SK-N-SH (cell line): ENCODE data around the gene APBB2. TPM values are rescaled to one million over a fixed set of nuclear protein-coding genes. Genes with fewer than 3 reads are reported as not detected.

Experiments
- CTCF ChIA-PET: fragments of 300-600, 350-600 bp; formaldehyde crosslinking; extraction: SDS; loops from one replicate; lab custom pipeline; 2021; lab: Yijun Ruan, JAX
- POLR2A ChIA-PET: fragments of 350-600 bp; sonication (Branson Sonifier 250); formaldehyde crosslinking; extraction: SDS; loops from one replicate; lab custom pipeline; 2020; ENCODE audit warnings: antibody characterized with exemption, inconsistent platforms; lab: Yijun Ruan, JAX
- DNase-seq: peaks from one replicate; pipeline ENCODE4 v3.0.0; 2012
- H2AFZ ChIP-seq: fragments of 200-600 bp; sonication (generic); 2 replicates; pipeline ENCODE4 v1.8.1; 2016; ENCODE audit warnings: antibody characterized with exemption, mild to moderate bottlenecking, low read depth
- H3F3A ChIP-seq: fragments of 200-600 bp; sonication (generic); replicated peaks from 2 replicates; pipeline ENCODE3; 2016; ENCODE audit warnings: antibody characterized with exemption, mild to moderate bottlenecking; ENCODE audit not compliant: insufficient read depth
- H3K27ac ChIP-seq, 2 experiments: fragments of 200-500 bp in 1 of 2; fragments of 200-600 bp in 1 of 2; sonication (Bioruptor generic) in 1 of 2; sonication (generic), shearing (Covaris generic) in 1 of 2; 2 replicates each; pipeline versions ENCODE4 v1.5.1 to v1.6.1; 2014 to 2016; ENCODE audit warnings: low read depth in 2 of 2, inconsistent platforms in 1 of 2, low read length in 1 of 2, mild to moderate bottlenecking in 1 of 2, mixed read lengths in 1 of 2
- H3K27me3 ChIP-seq: fragments of 200-600 bp; sonication (generic), shearing (Covaris generic); 2 replicates; pipeline ENCODE4 v1.6.1; 2016; ENCODE audit warnings: mixed run types; ENCODE audit not compliant: insufficient read depth
- H3K36me3 ChIP-seq, 2 experiments: fragments of 200-500 bp in 1 of 2; fragments of 200-600 bp in 1 of 2; sonication (Bioruptor generic) in 1 of 2; sonication (generic) in 1 of 2; replicated peaks in 1 of 2; 2 replicates each; pipeline versions ENCODE3 to v1.5.1; 2014 to 2016; ENCODE audit warnings: low read length in 1 of 2, mild to moderate bottlenecking in 1 of 2; ENCODE audit not compliant: insufficient read depth in 2 of 2, control insufficient read depth in 1 of 2
- H3K4me1 ChIP-seq, 2 experiments: fragments of 200-500 bp in 1 of 2; fragments of 200-600 bp in 1 of 2; sonication (Bioruptor generic) in 1 of 2; sonication (generic), shearing (Covaris generic) in 1 of 2; 2 replicates each; pipeline versions ENCODE4 v1.5.1 to v1.6.1; 2014 to 2016; ENCODE audit warnings: low read depth in 1 of 2, low read length in 1 of 2, mixed run types in 1 of 2; ENCODE audit not compliant: insufficient read depth in 2 of 2, control insufficient read depth in 1 of 2
- H3K4me2 ChIP-seq: fragments of 200-600 bp; sonication (generic), shearing (Covaris generic); 2 replicates; pipeline ENCODE4 v1.6.1; 2017; ENCODE audit warnings: mixed run types
- H3K4me3 ChIP-seq, 2 experiments: fragments of 200-500 bp in 1 of 2; fragments of 200-600 bp in 1 of 2; sonication (Bioruptor generic) in 1 of 2; sonication (generic), shearing (Covaris generic) in 1 of 2; 2 replicates each; pipeline versions ENCODE4 v1.5.1 to v1.8.1; 2014 to 2016; ENCODE audit warnings: low read depth in 2 of 2, inconsistent platforms in 1 of 2, low read length in 1 of 2, mild to moderate bottlenecking in 1 of 2, mixed read lengths in 1 of 2, moderate library complexity in 1 of 2
- H3K79me2 ChIP-seq: fragments of 200-600 bp; sonication (generic); 2 replicates; pipeline ENCODE4 v1.8.1; 2017; ENCODE audit warnings: mild to moderate bottlenecking; ENCODE audit not compliant: insufficient read depth
- H3K9ac ChIP-seq: fragments of 200-600 bp; sonication (generic); 2 replicates; pipeline ENCODE4 v1.6.1; 2017; ENCODE audit warnings: mixed run types
- H3K9me2 ChIP-seq: fragments of 200-600 bp; sonication (generic); 2 replicates; pipeline ENCODE4 v1.6.1; 2017; ENCODE audit warnings: mixed run types
- H3K9me3 ChIP-seq: fragments of 200-600 bp; sonication (generic); 2 replicates; pipeline ENCODE4 v1.6.1; 2017; ENCODE audit warnings: mixed run types, mild to moderate bottlenecking, moderate library complexity
- H4K20me1 ChIP-seq: fragments of 200-600 bp; sonication (generic); 2 replicates; pipeline ENCODE4 v1.6.1; 2017; ENCODE audit warnings: mild to moderate bottlenecking, mixed run types; ENCODE audit not compliant: insufficient read depth
- ELF1 ChIP-seq: IDR thresholded peaks from 2 replicates; pipeline ENCODE4 v1.4.0; 2012
- EP300 ChIP-seq, 2 experiments: IDR thresholded peaks; 2 replicates each; pipeline versions ENCODE4 v1.4.0 to v1.6.1; 2012; ENCODE audit warnings: borderline replicate concordance in 1 of 2, low read depth in 1 of 2, low read length in 1 of 2
- FOSL2 ChIP-seq: IDR thresholded peaks from 2 replicates; pipeline ENCODE4 v1.4.0; 2012; ENCODE audit warnings: low read depth, mild to moderate bottlenecking, moderate library complexity, borderline replicate concordance
- FOXM1 ChIP-seq: IDR thresholded peaks from 2 replicates; pipeline ENCODE4 v1.4.0; 2012; ENCODE audit warnings: low read depth, mild to moderate bottlenecking
- JUND ChIP-seq: IDR thresholded peaks from 2 replicates; pipeline ENCODE4 v1.4.0; 2012
- MEF2A ChIP-seq: IDR thresholded peaks from 2 replicates; pipeline ENCODE4 v1.4.0; 2012; ENCODE audit warnings: low read depth, borderline replicate concordance
- NFIC ChIP-seq: IDR thresholded peaks from 2 replicates; pipeline ENCODE4 v1.4.0; 2012; ENCODE audit warnings: borderline replicate concordance
- RXRA ChIP-seq: IDR thresholded peaks from 2 replicates; pipeline ENCODE4 v1.4.0; 2012; ENCODE audit warnings: low read depth, mild to moderate bottlenecking, borderline replicate concordance
- TCF12 ChIP-seq: IDR thresholded peaks from 2 replicates; pipeline ENCODE4 v1.4.0; 2012
- TEAD4 ChIP-seq: IDR thresholded peaks from 2 replicates; pipeline ENCODE4 v1.4.0; 2012; ENCODE audit warnings: mild to moderate bottlenecking, borderline replicate concordance; ENCODE audit not compliant: insufficient read depth
- YY1 ChIP-seq: IDR thresholded peaks from 2 replicates; pipeline ENCODE4 v1.4.0; 2012; ENCODE audit warnings: low read depth, mild to moderate bottlenecking
- WGBS: methylation state at CpG from one replicate; pipeline ENCODE4 v1.1.6; 2017; ENCODE audit warnings: low lambda C conversion rate; 5-methylcytosine and 5-hydroxymethylcytosine counted together
- polyA plus RNA-seq, 3 experiments: library from polyadenylated mRNA; depleted of rRNA; stranded (reverse); fragments of >200 nt; gene quantifications; 2 replicates each; pipeline ENCODE4 v1.2.3, GENCODE V29; 2012
- TF ChIP-seq, protein P1 (sequence below): IDR thresholded peaks from 2 replicates; pipeline ENCODE4 v1.4.0; 2012; ENCODE audit warnings: low read depth, borderline replicate concordance
- TF ChIP-seq, protein P2 (sequence below): fragments of 200-600 bp; sonication (generic); IDR thresholded peaks from 2 replicates; pipeline ENCODE4 v1.6.1; 2017; ENCODE audit warnings: antibody characterized with exemption, mild to moderate bottlenecking, moderate library complexity
- TF ChIP-seq, protein P3 (sequence below): IDR thresholded peaks from 2 replicates; pipeline ENCODE4 v1.4.0; 2012; ENCODE audit warnings: low read depth, borderline replicate concordance
- TF ChIP-seq, protein P4 (sequence below): IDR thresholded peaks from 2 replicates; pipeline ENCODE4; 2012

The APBB2 gene
- polyA plus RNA-seq, 1 of the 3 experiments (the other 2 are of a cell fraction): 49.8 TPM

DNA sequence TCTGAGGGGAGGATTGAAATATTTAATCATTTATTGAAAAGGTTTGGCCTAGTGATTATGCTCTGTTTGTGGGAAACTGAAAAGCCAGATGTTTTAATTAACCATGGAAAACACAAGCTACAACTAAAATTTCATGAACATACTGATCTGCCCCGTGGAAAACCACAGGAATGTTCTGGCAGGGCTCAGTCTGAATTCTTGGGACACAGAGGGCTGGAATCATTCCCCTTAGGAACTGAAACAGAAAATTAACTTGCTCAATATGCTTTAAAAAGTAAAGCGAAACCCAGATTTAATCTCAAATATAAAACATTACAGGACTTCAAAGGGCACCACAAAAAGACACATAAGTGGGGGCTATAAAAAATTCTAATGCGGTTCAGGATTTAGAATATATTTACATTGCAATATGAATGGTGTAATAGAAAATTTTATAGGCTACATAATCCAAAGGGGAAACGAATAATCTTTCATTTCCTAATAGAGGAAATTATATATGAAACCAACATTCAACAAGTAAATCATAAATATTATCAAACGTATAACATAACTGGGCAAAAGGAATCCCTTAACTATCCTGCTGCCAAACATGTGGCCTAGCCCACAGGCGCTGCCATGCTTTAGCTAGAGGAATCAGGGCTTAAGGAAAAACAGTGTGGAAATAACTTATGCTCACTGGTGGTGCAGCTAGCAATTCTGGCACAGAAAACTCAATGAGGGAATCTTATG lies 70.9 kb downstream of the APBB2 start:
- Histone ChIP-seq H3K79me2 (peaks cover 88% of the 10 kb centered on the region), H3K9me2 (no peaks in the 10 kb centered on the region), H3K9ac (peak overlapping the region; percentile 63; the same call in 1 of the 2 replicates), H3K27me3 (no peaks in the 10 kb centered on the region), H3K9me3 (no peaks in the 10 kb centered on the region), H3K36me3 (peaks cover 0 to 24% of the 10 kb centered on the region in 2 experiments), H3K27ac (peak overlapping the region; percentile 88 to 97; a peak in 3 of 4 replicates), H3K4me2 (peak overlapping the region; percentile 77), H3K4me3 (peak overlapping the region in 1 of 2 experiments; percentile 23; a peak in 2 of 4 replicates), H2AFZ (no peak overlapping the region), H4K20me1 (no peaks in the 10 kb centered on the region), H3F3A (peaks cover 67% of the 10 kb centered on the region), H3K4me1 (peaks cover 12 to 43% of the 10 kb centered on the region in 2 experiments)
- ChIA-PET POLR2A (no interaction called here), CTCF (no interaction called here)
- TF ChIP-seq RXRA: peak; percentile 23; the same call in 1 of the 2 replicates
- TF ChIP-seq TEAD4: peak; percentile 81; the same call in 1 of the 2 replicates
- TF ChIP-seq MEF2A: no peak
- TF ChIP-seq, protein P1, sequence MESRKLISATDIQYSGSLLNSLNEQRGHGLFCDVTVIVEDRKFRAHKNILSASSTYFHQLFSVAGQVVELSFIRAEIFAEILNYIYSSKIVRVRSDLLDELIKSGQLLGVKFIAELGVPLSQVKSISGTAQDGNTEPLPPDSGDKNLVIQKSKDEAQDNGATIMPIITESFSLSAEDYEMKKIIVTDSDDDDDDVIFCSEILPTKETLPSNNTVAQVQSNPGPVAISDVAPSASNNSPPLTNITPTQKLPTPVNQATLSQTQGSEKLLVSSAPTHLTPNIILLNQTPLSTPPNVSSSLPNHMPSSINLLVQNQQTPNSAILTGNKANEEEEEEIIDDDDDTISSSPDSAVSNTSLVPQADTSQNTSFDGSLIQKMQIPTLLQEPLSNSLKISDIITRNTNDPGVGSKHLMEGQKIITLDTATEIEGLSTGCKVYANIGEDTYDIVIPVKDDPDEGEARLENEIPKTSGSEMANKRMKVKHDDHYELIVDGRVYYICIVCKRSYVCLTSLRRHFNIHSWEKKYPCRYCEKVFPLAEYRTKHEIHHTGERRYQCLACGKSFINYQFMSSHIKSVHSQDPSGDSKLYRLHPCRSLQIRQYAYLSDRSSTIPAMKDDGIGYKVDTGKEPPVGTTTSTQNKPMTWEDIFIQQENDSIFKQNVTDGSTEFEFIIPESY: no peak
- TF ChIP-seq FOXM1: no peak
- peak; percentile 82 for TF ChIP-seq TCF12
- peak; percentile 77 for TF ChIP-seq NFIC
- TF ChIP-seq ELF1: no peak
- TF ChIP-seq YY1: no peak
- TF ChIP-seq, protein P2, sequence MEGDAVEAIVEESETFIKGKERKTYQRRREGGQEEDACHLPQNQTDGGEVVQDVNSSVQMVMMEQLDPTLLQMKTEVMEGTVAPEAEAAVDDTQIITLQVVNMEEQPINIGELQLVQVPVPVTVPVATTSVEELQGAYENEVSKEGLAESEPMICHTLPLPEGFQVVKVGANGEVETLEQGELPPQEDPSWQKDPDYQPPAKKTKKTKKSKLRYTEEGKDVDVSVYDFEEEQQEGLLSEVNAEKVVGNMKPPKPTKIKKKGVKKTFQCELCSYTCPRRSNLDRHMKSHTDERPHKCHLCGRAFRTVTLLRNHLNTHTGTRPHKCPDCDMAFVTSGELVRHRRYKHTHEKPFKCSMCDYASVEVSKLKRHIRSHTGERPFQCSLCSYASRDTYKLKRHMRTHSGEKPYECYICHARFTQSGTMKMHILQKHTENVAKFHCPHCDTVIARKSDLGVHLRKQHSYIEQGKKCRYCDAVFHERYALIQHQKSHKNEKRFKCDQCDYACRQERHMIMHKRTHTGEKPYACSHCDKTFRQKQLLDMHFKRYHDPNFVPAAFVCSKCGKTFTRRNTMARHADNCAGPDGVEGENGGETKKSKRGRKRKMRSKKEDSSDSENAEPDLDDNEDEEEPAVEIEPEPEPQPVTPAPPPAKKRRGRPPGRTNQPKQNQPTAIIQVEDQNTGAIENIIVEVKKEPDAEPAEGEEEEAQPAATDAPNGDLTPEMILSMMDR: no peak
- TF ChIP-seq FOSL2: peak; percentile 25; the same call in 1 of the 2 replicates
- TF ChIP-seq JUND: peak; percentile 44
- TF ChIP-seq, protein P3, sequence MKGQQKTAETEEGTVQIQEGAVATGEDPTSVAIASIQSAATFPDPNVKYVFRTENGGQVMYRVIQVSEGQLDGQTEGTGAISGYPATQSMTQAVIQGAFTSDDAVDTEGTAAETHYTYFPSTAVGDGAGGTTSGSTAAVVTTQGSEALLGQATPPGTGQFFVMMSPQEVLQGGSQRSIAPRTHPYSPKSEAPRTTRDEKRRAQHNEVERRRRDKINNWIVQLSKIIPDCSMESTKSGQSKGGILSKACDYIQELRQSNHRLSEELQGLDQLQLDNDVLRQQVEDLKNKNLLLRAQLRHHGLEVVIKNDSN: no peak
- TF ChIP-seq, protein P4, sequence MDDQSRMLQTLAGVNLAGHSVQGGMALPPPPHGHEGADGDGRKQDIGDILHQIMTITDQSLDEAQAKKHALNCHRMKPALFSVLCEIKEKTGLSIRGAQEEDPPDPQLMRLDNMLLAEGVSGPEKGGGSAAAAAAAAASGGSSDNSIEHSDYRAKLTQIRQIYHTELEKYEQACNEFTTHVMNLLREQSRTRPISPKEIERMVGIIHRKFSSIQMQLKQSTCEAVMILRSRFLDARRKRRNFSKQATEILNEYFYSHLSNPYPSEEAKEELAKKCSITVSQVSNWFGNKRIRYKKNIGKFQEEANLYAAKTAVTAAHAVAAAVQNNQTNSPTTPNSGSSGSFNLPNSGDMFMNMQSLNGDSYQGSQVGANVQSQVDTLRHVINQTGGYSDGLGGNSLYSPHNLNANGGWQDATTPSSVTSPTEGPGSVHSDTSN: peak; percentile 50
- peak in 1 of 2 experiments; percentile 56; a peak in 1 of 4 replicates for TF ChIP-seq EP300 (IDR thresholded peaks at IDR 0.05; ENCODE audit: borderline replicate concordance in 1 of 2, low read depth in 1 of 2, low read length in 1 of 2)
- no peak for DNase-seq
- 27% methylated on average over 6 of the region's 6 CpGs for WGBS
